PFSK-1 (cell line): ENCODE results near the gene NGFR.

ENCODE experiments used
- FOXP2 ChIP-seq: optimal IDR thresholded peaks from 2 replicates; pipeline ENCODE3; 2011; ENCODE audit warnings: borderline replicate concordance, control low read depth, inconsistent platforms; ENCODE audit not compliant: insufficient read depth; ENCODE audit errors: extremely low read length, extremely low read depth
- POLR2AphosphoS5 ChIP-seq: IDR thresholded peaks from 2 replicates; pipeline ENCODE4 v1.6.1; 2012; ENCODE audit warnings: low read depth, mild to moderate bottlenecking, control low read depth, low read length, moderate library complexity
- REST ChIP-seq, 2 experiments: IDR thresholded peaks; 2 replicates each; pipeline versions ENCODE4 v1.6.1 to v1.8.0; 2011 to 2012; ENCODE audit warnings: low read depth in 2 of 2, low read length in 2 of 2, control low read depth in 1 of 2, inconsistent platforms in 1 of 2, mild to moderate bottlenecking in 1 of 2, moderate library complexity in 1 of 2; ENCODE audit not compliant: insufficient read depth in 1 of 2
- SIN3A ChIP-seq: IDR thresholded peaks from 2 replicates; pipeline ENCODE4 v1.6.1; 2012; ENCODE audit warnings: mild to moderate bottlenecking, low read length, moderate library complexity, borderline replicate concordance; ENCODE audit not compliant: insufficient read depth
- TAF1 ChIP-seq: IDR thresholded peaks from 2 replicates; pipeline ENCODE4 v1.6.1; 2012; ENCODE audit warnings: low read length, control low read depth, borderline replicate concordance; ENCODE audit not compliant: insufficient read depth

Gene NGFR

GRCh38 chr17:49467175-49467574, 27.9 kb upstream of the NGFR start:
- TF ChIP-seq FOXP2: no peak
- no peak for TF ChIP-seq TAF1
- no peak for TF ChIP-seq POLR2AphosphoS5
- TF ChIP-seq REST (IDR thresholded peaks at IDR 0.05; ENCODE audit: insufficient read depth in 1 of 2, low read depth in 2 of 2, low read length in 2 of 2): no peak

- TF ChIP-seq SIN3A (no peak), FOXP2 (no peak), TAF1 (no peak), POLR2AphosphoS5 (no peak), REST (IDR thresholded peaks at IDR 0.05; ENCODE audit: insufficient read depth in 1 of 2, low read depth in 2 of 2, low read length in 2 of 2) (no peak)
These were observed 26.2 kb upstream of the NGFR start for GRCh38 chr17:49468811-49469385.

- no peak for TF ChIP-seq FOXP2
- TF ChIP-seq POLR2AphosphoS5: no peak
- TF ChIP-seq TAF1: no peak
- TF ChIP-seq REST (IDR thresholded peaks at IDR 0.05; ENCODE audit: insufficient read depth in 1 of 2, low read depth in 2 of 2, low read length in 2 of 2): no peak
- TF ChIP-seq SIN3A: no peak
These were observed 25.0 kb upstream of the NGFR start for GRCh38 chr17:49469831-49470810.

- no peak for TF ChIP-seq SIN3A
- TF ChIP-seq POLR2AphosphoS5: no peak
- TF ChIP-seq REST (IDR thresholded peaks at IDR 0.05; ENCODE audit: insufficient read depth in 1 of 2, low read depth in 2 of 2, low read length in 2 of 2): 0 out of 4 replicates have a peak, but pooled peaks of 1 of the 2 experiments have one; percentile 13
These were observed 23.9 kb upstream of the NGFR start for GRCh38 chr17:49471089-49471683.
